GM21447 (cell line): Measurements from ENCODE around the gene IL23A.
"Not testable (repeated sequence)": the region's sequence is repeated elsewhere in the genome, so short reads cannot be mapped to it uniquely, and the experiment has no call there.

ENCODE experiments used
- ATAC-seq: cut with Tn5 transposase; IDR thresholded peaks from one replicate; pipeline ENCODE4 v1.9.1; 2021; ENCODE audit not compliant: unreplicated experiment

The IL23A gene

DNA sequence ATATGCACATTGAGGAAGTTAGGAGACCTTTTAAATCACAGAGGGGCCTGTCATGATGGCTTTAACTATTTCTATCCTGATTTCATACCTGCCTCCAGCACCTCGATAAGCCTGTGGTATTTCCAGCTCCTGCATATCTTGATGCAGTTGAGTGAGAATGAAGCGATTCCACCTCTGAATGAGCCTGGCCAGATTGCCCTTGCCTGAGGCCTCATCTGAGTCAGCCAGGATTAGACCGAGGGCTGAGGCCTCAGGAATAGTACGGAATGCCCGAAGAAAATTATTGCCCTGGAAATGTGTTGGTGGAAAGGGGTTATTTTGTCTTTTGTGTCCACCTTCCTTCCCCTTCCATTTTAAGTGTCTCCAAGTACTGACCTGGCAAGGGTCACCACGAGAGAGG, 14.5 kb upstream of the IL23A start:
- ATAC-seq, result no peak

DNA sequence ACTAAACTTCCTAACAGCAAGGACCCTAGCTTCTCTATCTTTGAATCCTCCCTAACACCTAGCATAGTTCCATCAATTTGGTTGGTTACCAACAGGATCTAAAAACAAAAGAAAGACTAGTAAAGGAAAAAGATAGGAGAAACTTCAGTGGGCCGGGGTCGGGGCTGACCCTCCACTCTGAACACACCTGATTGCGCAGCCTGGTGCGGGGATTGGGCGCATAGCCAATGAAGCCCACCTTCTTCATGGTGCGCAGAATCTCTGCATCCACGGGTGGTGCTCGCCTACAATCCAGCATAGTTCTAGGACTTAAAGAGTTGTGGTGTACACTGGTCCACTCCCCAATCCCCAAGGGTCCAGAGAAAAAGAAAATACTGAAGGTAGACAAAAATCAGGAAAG, 12.6 kb upstream of the IL23A start:
- no peak for ATAC-seq

DNA sequence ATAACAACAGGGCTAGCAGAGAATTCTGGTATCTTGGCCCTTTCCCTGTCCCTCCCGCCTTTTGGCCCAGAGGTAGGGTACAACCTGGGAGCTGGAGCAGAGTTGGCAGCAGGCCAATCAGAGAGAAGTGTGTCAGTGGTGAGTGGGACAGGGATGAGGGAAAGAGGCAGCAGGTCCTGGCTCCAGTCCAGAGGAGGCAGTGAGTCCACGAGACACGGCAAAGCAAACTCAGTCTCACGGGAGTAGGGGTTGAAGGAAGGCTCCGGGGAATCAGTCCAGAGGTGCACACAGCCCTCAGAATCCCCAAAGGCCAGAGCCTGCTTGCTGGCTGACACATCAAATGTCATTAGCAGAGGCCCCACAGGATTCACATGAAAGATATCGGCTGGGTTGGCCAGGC, 12.2 kb upstream of the IL23A start:
- no peak for ATAC-seq

DNA sequence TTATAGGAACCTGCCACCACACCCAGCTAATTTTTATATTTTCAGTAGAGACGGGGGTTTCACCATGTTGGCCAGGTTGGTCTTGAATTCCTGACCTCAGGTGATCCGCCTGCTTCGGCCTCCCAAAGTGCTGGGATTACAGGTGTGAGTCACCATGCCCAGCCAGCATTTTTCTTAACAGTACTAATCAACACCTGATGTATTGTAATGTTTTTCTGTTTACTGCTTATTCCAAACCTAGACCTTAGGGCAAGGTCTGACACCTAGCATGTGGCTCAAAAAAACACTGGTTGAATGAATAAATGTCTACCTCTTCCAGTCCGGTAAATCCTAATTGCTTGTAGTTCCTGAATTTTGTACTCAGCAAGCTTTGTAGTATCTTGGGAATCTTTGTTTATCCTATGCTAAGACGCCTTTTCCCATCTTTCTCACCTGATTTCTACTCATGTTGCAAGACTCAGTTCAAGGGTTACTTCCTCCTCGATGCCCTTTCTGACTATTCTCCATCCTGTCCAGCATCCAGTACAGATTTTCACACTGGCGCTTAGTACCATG, 7.7 kb upstream of the IL23A start:
- ATAC-seq, result no peak

DNA sequence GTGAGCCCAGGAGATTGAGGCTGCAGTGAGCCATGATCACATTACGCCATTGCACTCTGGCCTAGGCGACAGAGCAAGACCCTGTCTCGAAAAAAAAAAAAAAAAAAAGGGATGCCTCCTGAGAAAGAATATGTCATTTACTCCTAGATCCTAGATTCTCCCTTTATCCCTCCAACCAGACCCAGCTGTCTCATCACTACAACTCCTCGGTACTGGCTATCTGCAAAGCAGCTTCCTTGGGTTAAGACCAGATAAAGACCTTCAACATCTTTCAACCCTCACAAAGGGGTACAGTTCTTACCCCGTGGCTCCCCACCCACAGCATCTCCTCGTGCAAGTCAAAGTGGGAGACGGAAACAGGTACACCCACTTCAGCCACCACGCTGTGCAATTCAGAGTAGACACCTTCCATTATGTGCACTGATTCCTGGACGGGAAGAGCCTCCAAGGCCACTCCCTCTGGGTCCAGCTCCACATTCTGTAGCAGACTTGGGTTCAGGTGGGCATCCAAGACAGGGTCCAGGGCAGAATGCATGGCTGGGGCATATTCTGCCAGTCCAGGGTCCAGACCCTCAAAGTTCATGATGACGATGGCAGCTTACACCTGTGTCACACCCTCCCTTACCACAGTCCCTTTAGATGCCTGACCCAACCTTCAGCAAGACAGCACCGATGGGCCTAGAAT, 6.0 kb upstream of the IL23A start:
- no peak for ATAC-seq

DNA sequence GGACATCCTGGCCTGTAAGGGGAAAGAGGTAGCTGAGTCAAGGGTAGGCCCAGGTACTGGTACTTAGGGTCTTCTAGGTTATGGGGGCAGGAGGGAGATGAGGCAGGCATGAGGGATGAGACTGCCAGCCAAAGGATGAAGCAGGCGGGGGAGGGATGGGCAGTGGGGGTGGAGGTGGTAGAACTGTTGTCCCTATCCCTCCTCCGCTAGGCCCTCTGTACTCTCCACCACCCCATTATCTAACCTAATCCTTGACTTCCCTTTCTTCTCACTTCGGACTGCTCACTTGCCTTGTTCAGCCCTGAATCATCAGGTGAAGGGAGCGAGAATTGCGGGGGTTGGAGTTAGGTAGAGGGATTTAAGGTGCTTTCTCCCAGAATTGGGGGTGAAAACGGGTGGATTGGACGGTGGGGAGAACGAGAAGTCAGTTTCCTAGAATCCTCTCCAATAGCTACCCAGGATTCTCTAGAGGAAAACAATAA, 5.4 kb upstream of the IL23A start:
- no peak for ATAC-seq

DNA sequence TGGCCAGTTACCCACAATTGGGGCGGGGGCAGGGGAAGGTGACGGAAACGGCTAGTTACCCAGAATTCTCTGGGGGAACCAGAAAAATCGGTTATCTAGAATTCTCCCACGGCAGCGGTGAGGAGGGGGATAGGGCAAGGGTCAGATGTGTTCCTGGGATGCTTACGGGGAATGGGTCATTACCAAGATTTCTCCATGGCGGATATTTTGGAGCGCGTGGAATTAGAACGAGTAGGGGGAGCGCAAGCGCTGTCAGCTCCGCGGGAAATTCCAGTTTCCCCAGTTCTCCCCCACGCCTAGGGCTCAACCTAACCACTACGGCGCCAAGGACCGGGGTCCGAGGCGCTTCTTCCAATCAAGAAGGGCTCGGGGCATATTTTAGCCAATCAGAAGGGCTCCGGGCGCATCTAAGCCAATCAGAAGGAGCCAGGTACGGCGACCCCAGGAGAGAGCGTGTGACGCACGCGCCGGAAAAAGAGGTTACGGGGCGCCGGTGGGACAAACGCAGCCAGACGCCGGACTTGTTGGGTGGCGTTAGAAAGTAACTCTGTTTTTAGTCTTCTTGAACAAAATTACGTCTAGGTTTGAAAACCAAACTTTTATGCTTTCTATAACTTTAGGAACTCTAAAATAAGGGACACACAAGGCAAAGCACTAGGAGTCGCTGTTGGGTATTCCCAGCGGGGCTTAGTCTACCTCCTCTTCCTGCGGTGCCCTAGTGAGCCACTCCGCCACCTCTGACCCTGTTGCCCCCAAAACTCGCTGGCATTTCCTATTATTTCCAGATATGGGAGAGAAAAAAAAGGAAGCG, 4.8 kb upstream of the IL23A start, which contains the start of gene PAN2:
Gene PAN2, minus strand, starts transcription at position 322 of the 811 bp plus-strand sequence. CDS start 906 bp downstream, outside the sequence.
- ATAC-seq, result peak; percentile 91

DNA sequence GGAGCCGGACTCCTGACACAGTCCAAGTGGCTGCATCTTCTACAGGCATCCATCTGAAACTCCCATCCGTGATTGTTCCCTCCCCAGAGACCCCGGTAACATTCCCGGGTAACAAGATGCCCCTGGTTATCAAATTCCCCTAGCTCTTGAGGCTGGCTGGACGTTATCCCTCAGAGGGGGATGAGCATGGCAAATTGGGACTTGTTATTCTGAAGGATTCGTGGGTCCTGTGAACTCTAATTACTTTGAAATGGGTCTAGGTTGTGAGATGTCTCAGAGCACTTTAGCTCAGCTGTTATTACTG, 4.2 kb upstream of the IL23A start:
- ATAC-seq, result no peak

DNA sequence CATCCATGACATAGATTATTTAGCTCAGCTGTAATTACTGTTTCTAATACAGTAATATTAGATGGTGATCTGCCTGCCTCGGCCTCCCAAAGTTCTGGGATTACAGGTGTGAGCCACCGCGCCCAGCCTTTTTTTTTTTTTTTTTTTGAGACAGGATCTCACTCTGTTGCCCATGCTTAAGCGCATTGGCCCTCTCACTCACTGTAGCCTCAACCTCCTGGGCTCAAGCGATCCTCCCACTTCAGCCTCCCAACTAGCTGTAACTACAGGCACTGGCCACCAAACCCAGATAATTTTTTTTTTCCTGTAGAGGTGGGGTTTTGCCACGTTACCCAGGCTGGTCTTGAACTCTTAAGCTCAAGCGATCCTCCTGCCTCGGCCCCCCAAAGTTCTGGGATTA, 3.2 kb upstream of the IL23A start:
- not testable (repeated sequence) for ATAC-seq

DNA sequence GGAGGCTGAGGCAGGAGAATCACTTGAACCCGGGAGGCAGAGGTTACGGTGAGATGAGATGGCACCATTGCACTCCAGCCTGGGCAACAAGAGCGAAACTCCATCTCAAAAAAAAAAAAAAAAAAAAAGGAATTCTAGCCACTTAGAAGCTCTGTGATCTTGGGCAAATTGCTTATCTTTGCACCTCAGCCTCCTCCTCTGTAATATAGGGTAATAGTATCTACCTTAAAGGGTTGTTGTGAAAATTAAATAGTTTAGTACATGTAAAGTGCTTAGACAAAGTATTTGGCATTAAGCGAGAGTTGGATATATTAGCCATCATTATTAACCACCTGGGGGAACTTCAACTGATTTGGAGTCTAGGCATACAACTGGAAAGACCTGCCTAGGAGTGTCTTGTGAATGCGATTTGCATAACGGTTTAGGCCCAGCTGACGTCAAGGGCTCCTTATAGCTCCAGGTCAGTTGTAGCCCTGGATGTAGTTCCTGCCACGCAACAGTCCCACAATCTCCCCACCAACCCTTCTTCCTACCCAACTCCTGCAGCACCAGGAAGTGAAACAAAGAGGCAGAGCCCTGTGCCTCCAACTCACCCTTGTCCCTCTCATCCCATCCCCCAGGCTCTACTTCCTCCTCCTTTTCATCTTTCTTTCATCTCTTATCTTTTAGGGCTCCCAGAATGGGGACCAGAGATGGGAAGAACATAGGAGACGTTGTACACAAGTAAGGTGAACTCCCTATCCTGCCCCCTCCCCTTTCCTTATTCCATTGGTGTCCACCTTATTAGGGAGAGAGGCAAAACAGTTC, 2.1 kb upstream of the IL23A start:
- no peak for ATAC-seq

DNA sequence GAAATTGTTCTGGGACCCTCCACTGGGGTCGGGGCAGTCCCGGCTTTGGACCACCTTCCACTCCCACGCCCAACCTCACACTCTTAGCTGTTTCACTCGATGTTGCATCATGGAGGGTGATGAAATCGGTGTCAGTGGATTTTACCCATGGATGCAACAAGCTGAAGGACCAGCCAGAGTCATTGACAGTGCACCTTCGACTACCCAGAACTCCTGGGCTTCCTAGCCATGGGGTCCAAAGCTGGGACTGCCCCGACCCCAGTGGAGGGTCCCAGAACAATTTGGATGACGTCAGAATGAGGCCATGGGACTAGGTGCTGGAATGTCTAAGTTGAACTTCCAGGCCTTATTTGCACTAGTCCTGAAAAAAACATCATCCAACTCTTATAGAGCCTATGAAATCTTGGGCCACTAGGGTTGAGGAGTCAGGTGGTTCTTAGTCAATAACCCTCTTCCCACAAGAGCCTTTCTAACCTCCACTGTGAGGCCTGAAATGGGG, 882 bp upstream of the IL23A start:
- ATAC-seq, result no peak

DNA sequence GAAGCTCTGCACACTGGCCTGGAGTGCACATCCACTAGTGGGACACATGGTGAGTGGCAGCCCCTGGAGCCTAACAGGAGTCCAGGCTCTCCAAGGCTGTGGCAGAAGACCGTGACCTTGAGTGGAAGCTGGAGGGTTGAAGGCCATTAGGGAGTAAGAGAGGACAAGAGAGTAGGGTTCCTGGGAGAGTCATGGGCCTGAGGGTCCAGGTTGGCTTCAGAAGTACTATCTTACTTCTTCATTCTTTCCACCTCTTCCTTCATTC, 406 bp downstream of the IL23A start:
- no peak for ATAC-seq

DNA sequence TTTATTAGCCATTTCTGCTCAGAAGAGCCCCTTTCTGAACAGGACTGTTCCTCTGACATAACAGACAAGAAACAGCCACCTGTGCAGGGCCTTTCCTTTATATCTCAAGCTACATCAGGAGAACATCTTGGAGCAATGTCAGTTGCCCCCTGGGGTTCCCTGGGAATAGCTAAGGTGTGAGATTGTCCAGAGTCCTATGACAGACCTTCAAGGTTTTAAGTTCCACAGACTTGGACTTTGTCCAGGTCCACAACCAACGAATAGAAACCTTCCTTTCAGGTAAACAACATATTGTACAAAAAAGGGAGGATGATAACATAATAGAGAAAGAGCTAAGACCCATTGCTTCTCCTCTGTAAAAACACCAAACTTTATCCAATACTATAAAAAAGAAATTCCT, 2.9 kb downstream of the IL23A start:
- no peak for ATAC-seq

DNA sequence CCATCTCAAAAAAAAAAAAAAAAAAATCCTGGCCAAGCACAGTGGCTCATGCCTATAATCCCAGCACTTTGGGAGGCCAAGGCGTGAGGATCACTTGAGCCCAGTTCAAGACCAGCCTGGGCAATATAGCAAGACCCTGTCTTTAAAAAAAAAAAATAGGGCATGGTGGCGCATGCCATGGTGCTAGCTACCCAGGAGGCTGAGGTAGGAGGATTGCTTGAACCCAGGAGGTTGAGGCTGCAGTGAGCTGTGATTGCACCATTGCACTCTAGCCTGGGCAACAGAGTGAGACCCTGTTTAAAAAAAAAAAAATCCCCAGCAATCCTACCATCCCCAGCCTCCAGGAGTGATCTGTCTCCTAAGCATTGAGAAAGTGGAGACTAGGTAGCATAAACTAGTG, 3.6 kb downstream of the IL23A start:
- not testable (repeated sequence) for ATAC-seq

DNA sequence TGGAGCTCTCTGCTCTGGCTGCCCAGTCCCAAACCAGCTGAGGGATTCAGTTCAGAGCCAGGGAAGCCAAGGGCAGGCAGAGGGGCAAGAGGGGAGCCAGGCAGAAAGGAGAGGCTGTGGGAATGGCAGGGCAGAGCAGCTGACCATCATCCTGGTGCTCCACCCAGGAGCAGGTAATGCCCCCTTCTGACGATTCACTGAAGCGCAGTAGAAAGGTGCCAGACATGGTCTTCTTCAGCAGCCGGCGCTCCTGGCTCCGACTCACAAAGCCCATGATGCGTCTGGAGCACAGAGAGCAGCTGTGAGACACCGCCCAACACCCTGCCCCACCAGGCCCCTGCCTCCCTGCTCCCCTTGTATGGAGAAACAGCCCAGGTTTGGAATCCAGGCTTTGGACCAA, 8.0 kb downstream of the IL23A start:
- no peak for ATAC-seq

DNA sequence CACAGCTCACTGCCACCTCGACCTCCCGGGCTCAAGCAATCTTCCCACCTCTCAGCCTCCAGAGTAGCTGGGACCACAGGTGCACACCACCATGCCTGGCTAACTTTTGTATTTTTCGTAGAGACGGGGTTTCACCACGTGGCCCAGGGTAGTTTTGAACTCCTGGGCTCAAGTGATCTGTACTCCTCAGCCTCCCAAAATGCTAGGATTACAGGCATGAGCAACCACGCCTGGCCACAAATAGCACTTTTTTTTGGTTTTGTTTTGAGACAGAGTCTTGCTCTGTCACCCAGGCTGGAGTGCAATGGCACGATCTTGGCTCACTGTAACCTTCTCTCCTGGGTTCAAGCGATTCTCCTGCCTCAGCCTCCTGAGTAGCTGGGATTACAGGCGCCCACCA, 8.6 kb downstream of the IL23A start:
- ATAC-seq, result not testable (repeated sequence)

DNA sequence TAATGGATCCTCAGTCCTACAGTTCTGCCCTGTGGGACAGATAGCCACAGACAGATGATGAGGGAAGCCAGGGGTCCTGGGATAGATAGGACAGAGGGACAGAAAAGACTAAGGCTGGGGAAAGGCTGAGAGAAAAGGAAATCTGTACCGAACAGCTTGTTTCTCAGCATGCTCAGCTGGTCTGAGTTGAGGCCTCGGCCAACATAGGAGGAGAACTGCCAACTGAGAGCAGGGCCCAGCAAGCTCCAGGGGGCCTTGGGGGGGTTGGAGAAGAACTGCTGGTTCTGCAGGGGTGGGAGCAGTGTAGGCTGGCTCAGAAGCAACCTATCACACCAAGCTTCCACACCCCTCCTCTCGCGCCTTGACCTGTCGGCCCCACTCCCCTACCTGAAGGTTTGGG, 10.1 kb downstream of the IL23A start:
- no peak for ATAC-seq

DNA sequence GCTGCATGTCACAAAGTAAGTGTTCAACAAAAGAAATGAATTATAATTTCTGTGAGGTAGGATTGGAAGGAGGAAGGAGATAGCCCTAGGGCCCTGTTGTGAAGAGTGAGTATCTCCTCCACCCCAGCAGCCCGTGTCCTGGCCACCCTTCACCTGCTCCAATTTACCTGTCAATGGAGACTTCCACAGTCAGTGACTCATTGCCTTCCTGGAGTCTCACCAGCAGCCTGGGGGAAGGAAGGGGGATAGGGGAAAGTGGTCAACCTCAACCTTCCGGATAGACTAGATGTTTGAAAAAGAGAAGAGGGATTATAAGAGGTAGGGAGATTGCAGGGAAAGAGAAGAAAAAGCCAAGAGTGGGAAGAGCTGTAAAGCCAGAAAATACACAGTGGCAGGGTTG, 12.0 kb downstream of the IL23A start:
- no peak for ATAC-seq

DNA sequence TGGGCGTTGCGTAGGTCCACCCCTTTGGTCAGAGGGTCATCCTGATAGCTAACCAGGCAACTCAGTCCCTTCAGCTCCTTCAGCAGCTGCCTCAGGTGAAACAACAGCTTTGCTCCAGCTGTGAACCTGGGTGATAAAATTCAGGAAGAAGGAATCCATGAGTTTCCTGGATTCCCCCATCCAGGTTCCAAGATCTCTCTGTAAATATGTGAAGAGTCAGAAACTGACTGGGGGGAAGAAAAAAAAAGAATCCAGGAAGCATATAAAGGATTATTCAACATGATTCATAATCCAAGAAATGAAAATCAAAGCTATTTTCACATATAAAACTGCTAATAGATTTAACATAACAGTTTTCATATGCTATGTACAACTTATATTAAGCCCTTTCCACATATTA, 12.6 kb downstream of the IL23A start:
- ATAC-seq, result no peak

DNA sequence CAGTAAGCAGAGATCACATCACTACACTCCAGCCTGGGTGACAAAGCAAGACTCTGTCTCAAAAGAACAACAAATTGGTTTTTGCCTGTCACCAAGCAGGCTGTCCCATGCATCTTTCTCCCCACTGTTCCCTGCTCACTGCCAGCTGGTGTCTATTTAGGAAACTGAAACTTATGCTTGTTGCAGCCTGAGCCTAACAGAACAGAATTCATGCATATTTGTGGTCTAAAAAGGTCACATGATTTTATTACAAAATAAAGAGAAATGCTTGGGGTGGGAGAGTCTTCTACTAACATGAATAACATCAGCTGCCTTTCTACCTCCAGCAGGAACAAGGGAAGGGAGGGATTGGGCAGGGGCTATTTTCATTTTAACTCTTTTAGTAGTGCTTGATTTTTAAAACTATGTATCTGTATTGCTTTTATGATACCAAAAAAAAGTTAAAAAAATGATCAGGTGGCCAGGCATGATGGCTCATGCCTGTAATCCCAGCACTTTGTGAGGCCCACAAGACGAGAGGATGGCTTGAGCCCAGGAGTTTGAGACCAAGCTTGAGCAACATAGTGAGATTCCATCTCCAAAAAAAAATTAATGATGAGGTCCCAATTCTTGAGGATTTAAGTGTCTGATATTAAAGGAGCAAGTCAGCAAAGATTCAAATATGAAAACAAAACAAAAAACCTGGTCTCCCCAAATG, 20.3 kb downstream of the IL23A start:
- ATAC-seq, result no peak
